ENCODE data around the gene SH3GLB2.

The SH3GLB2 gene

GRCh38 chr9:129030191-129030590, 2.1 kb upstream of the SH3GLB2 start:
- no peaks in the 10 kb centered on the region for H3K9me3 ChIP-seq (ENCODE audit: control insufficient read depth, low read length)
- peaks cover 15% of the 10 kb centered on the region for H3K4me1 ChIP-seq (ENCODE audit: control insufficient read depth, insufficient read depth, low read length)
- H3K27me3 ChIP-seq (replicated peaks; ENCODE audit: control insufficient read depth, insufficient read depth, low read length) = no peaks in the 10 kb centered on the region
- no peak overlapping the region for H3K9ac ChIP-seq (ENCODE audit: low read length)
- H3K36me3 ChIP-seq (ENCODE audit: control insufficient read depth, insufficient read depth, low read length, severe bottlenecking) = no peaks in the 10 kb centered on the region
- H3K4me3 ChIP-seq (ENCODE audit: low read length) = no peak overlapping the region
- no peak for DNase-seq (ENCODE audit: low read depth)

DNA sequence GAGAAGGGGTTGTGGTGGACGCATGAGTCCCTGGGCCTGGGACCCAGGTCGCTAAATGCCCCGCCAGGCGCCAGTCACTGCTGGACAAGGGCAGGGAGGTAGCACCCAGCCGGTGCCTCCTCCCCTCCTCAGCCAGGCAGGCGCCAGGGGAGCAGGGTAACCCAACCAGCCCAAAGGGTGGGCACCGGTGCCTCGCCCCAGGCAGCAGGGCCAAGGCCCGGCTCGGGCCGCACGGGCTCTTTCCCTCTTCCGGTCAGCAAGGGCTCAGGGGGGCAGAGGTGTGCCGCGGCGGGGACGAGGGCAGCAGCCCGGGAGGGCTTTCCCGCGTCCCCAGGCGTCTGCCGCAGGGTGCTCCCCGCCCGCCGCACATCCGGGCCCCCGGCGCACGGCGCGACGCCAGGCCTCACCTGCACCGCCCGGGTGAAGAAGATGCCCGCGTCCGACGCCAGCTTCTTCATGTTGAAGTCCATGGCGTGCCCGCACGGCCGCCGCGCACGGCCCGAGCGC, 393 bp downstream of the SH3GLB2 start:
- Histone ChIP-seq H3K9me3 (ENCODE audit: control insufficient read depth, low read length) (no peaks in the 10 kb centered on the region), H3K4me1 (ENCODE audit: control insufficient read depth, insufficient read depth, low read length) (peaks cover 25% of the 10 kb centered on the region), H3K9ac (ENCODE audit: low read length) (peak overlapping the region; percentile 83), H3K4me3 (ENCODE audit: low read length) (peak overlapping the region; percentile 84), H3K36me3 (ENCODE audit: control insufficient read depth, insufficient read depth, low read length, severe bottlenecking) (no peaks in the 10 kb centered on the region), H3K27me3 (replicated peaks; ENCODE audit: control insufficient read depth, insufficient read depth, low read length) (no peaks in the 10 kb centered on the region)
- DNase-seq (ENCODE audit: low read depth) = no peak

DNA sequence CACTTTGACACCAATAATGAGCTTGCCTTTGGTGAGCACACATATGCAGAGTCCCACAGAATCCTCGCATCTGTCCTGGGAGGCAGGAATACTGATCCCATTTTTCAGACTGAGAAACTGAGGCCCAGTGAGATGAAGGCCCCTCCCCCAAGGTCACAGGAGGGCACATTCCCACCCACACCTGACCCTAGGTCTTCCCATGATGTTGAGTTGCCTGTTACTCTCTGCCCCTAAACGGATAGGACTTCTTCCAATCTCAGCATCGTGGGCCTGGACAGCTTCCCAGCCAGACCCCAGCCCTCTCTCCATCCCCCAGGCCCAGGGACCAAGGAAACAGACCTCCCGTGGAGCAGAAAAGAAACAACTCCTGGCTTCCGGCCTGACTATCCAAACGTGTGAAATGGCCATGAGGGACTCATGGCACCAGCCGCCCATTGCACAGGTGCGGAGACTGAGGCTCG, 877 bp downstream of the SH3GLB2 start:
- peak overlapping the region; percentile 83 for H3K9ac ChIP-seq (ENCODE audit: low read length)
- H3K27me3 ChIP-seq (replicated peaks; ENCODE audit: control insufficient read depth, insufficient read depth, low read length) = no peaks in the 10 kb centered on the region
- DNase-seq (ENCODE audit: low read depth) = no peak

DNA sequence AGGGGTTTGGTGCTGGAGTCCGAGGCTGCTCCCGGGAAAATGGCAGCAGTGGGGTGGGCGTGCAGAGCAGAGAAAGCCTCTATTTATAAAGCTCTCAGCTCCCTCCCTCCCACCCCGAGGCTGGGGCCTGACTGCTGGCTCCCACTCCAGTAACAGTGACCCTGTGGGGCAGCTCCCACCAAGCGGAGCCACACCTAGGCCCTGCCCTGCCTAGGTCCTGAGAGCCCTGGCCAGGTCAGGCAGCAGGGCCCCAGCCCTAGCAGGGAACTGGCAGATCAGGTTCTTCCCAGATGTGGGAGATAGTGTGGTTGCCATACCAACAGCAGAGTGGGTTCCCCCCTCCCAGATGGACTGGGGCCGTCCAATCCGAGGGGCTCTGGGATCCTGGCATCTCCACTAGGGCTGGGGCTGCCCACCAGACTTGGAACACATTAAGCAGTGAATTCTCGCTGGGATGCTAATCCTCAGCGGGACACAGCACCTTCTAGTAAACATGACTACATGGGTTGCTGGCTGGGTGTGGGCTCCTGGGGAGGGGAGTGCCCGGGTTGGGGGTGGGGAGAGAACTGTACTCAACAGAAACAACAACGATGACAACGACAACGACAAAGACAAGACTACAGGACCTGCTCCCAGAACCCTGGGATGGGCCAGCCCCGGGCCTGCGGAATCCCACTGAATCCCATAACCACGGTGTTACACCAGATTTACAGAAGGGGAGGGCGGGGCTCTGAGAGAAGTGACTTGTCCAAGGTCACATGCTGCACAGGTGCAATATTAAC, 1.5 kb downstream of the SH3GLB2 start:
- H3K9ac ChIP-seq (ENCODE audit: low read length) = no peak overlapping the region
- no peaks in the 10 kb centered on the region for H3K27me3 ChIP-seq (replicated peaks; ENCODE audit: control insufficient read depth, insufficient read depth, low read length)
- DNase-seq (ENCODE audit: low read depth) = peak; percentile 45
- no peaks in the 10 kb centered on the region for H3K36me3 ChIP-seq (ENCODE audit: control insufficient read depth, insufficient read depth, low read length, severe bottlenecking)
- H3K9me3 ChIP-seq (ENCODE audit: control insufficient read depth, low read length) = no peaks in the 10 kb centered on the region
- peaks cover 25% of the 10 kb centered on the region for H3K4me1 ChIP-seq (ENCODE audit: control insufficient read depth, insufficient read depth, low read length)
- no peak overlapping the region for H3K4me3 ChIP-seq (ENCODE audit: low read length)

More for the DNA sequence above, 877 bp downstream of the SH3GLB2 start:
- H3K9me3 ChIP-seq (ENCODE audit: control insufficient read depth, low read length) = no peaks in the 10 kb centered on the region
- H3K4me1 ChIP-seq (ENCODE audit: control insufficient read depth, insufficient read depth, low read length) = peaks cover 25% of the 10 kb centered on the region
- H3K4me3 ChIP-seq (ENCODE audit: low read length) = peak overlapping the region; percentile 84
- H3K36me3 ChIP-seq (ENCODE audit: control insufficient read depth, insufficient read depth, low read length, severe bottlenecking) = no peaks in the 10 kb centered on the region

- DNase-seq (ENCODE audit: low read depth) = no peak
- no peaks in the 10 kb centered on the region for H3K36me3 ChIP-seq (ENCODE audit: control insufficient read depth, insufficient read depth, low read length, severe bottlenecking)
- no peaks in the 10 kb centered on the region for H3K27me3 ChIP-seq (replicated peaks; ENCODE audit: control insufficient read depth, insufficient read depth, low read length)
- H3K9me3 ChIP-seq (ENCODE audit: control insufficient read depth, low read length) = no peaks in the 10 kb centered on the region
- H3K9ac ChIP-seq (ENCODE audit: low read length) = peak overlapping the region; percentile 49
- no peak overlapping the region for H3K4me3 ChIP-seq (ENCODE audit: low read length)
- H3K4me1 ChIP-seq (ENCODE audit: control insufficient read depth, insufficient read depth, low read length) = peaks cover 23% of the 10 kb centered on the region
Observed at GRCh38 chr9:129023908-129024233, 4.3 kb downstream of the SH3GLB2 start.

DNA sequence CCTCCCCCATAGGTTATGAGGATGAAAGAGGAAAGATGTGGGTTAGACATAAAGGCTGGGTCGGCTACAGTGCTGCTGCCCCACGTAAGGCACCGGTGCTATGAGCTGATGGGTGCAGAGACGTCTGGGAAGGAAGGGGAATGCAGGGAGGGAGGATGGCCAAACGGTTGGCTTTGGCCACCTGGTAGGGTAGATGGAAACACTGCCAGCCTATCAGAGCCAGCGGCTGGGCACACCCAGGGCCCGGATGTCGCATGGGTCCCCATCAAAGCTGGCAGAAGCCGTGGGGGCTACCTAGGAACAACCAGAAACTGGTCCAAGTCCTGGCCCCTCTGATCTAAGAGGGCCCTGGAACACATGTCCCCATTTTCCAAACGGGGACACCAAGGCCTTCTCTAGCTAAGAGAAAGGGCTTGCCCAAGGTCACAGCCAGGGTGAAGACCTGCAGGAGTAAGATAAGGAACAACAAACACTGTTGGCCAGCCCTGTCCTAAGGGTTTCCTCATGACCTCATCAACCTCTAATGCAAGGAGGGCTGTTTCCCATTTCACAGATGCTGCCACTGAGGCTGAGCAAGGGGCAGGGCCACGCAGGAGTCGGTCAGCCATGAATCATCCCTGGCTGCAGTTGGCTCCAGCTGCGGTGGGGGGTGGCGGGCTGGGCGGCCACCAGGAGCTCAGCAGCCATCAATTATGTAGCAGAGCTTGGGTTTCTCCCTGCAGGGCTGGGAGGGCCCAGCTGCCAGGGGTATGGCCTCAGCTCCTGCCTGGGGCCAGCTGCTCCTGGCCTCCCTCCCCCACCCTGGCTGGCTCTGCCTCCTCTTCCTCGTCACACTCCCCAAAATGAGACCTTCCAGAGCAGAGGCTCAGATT, 4.9 kb downstream of the SH3GLB2 start:
- no peaks in the 10 kb centered on the region for H3K36me3 ChIP-seq (ENCODE audit: control insufficient read depth, insufficient read depth, low read length, severe bottlenecking)
- no peak overlapping the region for H3K4me3 ChIP-seq (ENCODE audit: low read length)
- peak overlapping the region; percentile 49 for H3K9ac ChIP-seq (ENCODE audit: low read length)
- H3K4me1 ChIP-seq (ENCODE audit: control insufficient read depth, insufficient read depth, low read length) = peaks cover 20% of the 10 kb centered on the region
- DNase-seq (ENCODE audit: low read depth) = peak; percentile 91
- no peaks in the 10 kb centered on the region for H3K9me3 ChIP-seq (ENCODE audit: control insufficient read depth, low read length)
- no peaks in the 10 kb centered on the region for H3K27me3 ChIP-seq (replicated peaks; ENCODE audit: control insufficient read depth, insufficient read depth, low read length)

- Histone ChIP-seq H3K27me3 (replicated peaks; ENCODE audit: control insufficient read depth, insufficient read depth, low read length) (no peaks in the 10 kb centered on the region), H3K36me3 (ENCODE audit: control insufficient read depth, insufficient read depth, low read length, severe bottlenecking) (no peaks in the 10 kb centered on the region), H3K9ac (ENCODE audit: low read length) (no peak overlapping the region)
Observed at GRCh38 chr9:129022037-129022436, 6.1 kb downstream of the SH3GLB2 start.

DNA sequence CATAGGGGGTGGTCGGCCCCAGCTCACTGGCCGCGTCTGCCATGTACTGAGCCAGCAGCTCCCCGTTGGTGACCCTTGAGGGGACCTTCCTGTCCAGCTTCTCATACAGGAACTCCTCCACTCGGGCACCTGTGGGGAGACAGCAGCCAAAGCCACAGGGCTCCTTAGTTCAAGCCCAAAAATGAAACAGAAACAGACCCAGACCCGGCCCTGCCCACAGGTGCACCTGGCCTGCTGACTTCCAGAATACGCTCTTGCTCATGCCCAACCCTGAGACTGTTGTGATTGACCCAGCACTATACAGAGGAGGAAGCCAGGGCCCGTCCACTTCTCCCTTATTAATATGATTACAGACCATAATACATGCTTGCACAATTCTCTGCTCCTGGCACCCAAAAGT, 7.0 kb downstream of the SH3GLB2 start:
- H3K4me3 ChIP-seq (ENCODE audit: low read length) = no peak overlapping the region
- H3K4me1 ChIP-seq (ENCODE audit: control insufficient read depth, insufficient read depth, low read length) = peaks cover 13% of the 10 kb centered on the region
- no peaks in the 10 kb centered on the region for H3K36me3 ChIP-seq (ENCODE audit: control insufficient read depth, insufficient read depth, low read length, severe bottlenecking)
- no peaks in the 10 kb centered on the region for H3K9me3 ChIP-seq (ENCODE audit: control insufficient read depth, low read length)
- H3K9ac ChIP-seq (ENCODE audit: low read length) = no peak overlapping the region
- no peaks in the 10 kb centered on the region for H3K27me3 ChIP-seq (replicated peaks; ENCODE audit: control insufficient read depth, insufficient read depth, low read length)
- no peak for DNase-seq (ENCODE audit: low read depth)

More at GRCh38 chr9:129022037-129022436, 6.1 kb downstream of the SH3GLB2 start:
- Histone ChIP-seq H3K4me3 (ENCODE audit: low read length) (no peak overlapping the region), H3K4me1 (ENCODE audit: control insufficient read depth, insufficient read depth, low read length) (peaks cover 13% of the 10 kb centered on the region), H3K9me3 (ENCODE audit: control insufficient read depth, low read length) (no peaks in the 10 kb centered on the region)
- no peak for DNase-seq (ENCODE audit: low read depth)

DNA sequence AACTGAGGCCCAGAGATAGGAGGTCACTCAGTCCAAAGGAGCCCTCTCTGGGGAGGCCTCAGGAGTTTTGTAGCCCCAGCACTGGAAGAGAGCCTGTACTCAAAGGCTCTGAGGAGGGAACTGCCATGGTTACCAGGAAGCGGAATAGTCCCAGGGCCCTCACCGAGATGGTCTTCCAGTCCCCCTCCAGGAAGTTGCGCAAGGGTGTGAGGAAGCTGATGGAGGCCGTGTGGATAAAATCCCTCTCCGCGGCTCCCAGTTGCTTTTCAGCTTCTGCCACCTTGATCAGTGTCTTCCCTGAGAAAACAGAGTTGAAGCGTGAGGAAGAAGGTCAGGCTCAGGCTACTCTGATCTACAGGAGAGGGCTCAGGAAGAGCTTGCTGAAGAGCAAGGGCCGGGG, 13.5 kb downstream of the SH3GLB2 start:
- H3K27me3 ChIP-seq (replicated peaks; ENCODE audit: control insufficient read depth, insufficient read depth, low read length) = no peaks in the 10 kb centered on the region
- no peaks in the 10 kb centered on the region for H3K9me3 ChIP-seq (ENCODE audit: control insufficient read depth, low read length)
- no peak for DNase-seq (ENCODE audit: low read depth)
- no peak overlapping the region for H3K9ac ChIP-seq (ENCODE audit: low read length)
- peaks cover 12% of the 10 kb centered on the region for H3K36me3 ChIP-seq (ENCODE audit: control insufficient read depth, insufficient read depth, low read length, severe bottlenecking)
- H3K4me3 ChIP-seq (ENCODE audit: low read length) = no peak overlapping the region
- no peaks in the 10 kb centered on the region for H3K4me1 ChIP-seq (ENCODE audit: control insufficient read depth, insufficient read depth, low read length)

DNA sequence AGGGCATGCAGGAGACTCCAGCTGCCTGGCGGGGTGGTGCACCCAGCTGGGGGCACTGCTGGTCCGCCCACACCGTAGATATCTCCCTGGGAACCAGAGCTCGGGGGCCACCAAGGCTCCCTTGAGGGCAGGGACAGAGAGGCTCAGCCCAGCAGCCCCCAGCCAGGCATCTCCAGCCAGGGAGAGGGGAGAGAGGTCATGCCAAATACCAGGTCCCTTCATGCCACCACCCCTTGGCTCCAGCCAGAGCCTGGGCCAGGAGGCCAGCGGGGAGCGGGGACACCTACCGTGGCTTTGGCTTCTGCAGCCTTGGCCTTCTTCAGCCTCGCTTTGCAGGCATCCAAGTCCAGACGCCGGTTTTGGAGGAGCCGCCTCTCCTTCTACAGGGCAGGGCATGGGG, 14.0 kb downstream of the SH3GLB2 start:
- H3K4me1 ChIP-seq (ENCODE audit: control insufficient read depth, insufficient read depth, low read length) = no peaks in the 10 kb centered on the region
- no peak overlapping the region for H3K4me3 ChIP-seq (ENCODE audit: low read length)
- H3K9ac ChIP-seq (ENCODE audit: low read length) = no peak overlapping the region
- no peaks in the 10 kb centered on the region for H3K9me3 ChIP-seq (ENCODE audit: control insufficient read depth, low read length)
- H3K36me3 ChIP-seq (ENCODE audit: control insufficient read depth, insufficient read depth, low read length, severe bottlenecking) = peaks cover 12% of the 10 kb centered on the region
- DNase-seq (ENCODE audit: low read depth) = no peak
- no peaks in the 10 kb centered on the region for H3K27me3 ChIP-seq (replicated peaks; ENCODE audit: control insufficient read depth, insufficient read depth, low read length)

- Histone ChIP-seq H3K9me3 (ENCODE audit: control insufficient read depth, low read length) (no peaks in the 10 kb centered on the region), H3K4me1 (ENCODE audit: control insufficient read depth, insufficient read depth, low read length) (no peaks in the 10 kb centered on the region), H3K9ac (ENCODE audit: low read length) (no peak overlapping the region), H3K27me3 (replicated peaks; ENCODE audit: control insufficient read depth, insufficient read depth, low read length) (no peaks in the 10 kb centered on the region), H3K4me3 (ENCODE audit: low read length) (no peak overlapping the region), H3K36me3 (ENCODE audit: control insufficient read depth, insufficient read depth, low read length, severe bottlenecking) (peaks cover 13% of the 10 kb centered on the region)
- no peak for DNase-seq (ENCODE audit: low read depth)
Observed at GRCh38 chr9:129013674-129014073, 14.5 kb downstream of the SH3GLB2 start.

Data from adipocyte (in vitro differentiated cells).